ENCODE measurements around the gene ZNF367. TPM values are rescaled to one million over a fixed set of nuclear protein-coding genes. Genes with fewer than 3 reads are reported as not detected.
A peak's percentile ranks its signal among the peaks of the same experiment; 100 is the strongest.

Gene ZNF367
- total and polyA plus RNA-seq, 2 experiments from 2014 or later: 2.5 to 12.3 TPM

DNA sequence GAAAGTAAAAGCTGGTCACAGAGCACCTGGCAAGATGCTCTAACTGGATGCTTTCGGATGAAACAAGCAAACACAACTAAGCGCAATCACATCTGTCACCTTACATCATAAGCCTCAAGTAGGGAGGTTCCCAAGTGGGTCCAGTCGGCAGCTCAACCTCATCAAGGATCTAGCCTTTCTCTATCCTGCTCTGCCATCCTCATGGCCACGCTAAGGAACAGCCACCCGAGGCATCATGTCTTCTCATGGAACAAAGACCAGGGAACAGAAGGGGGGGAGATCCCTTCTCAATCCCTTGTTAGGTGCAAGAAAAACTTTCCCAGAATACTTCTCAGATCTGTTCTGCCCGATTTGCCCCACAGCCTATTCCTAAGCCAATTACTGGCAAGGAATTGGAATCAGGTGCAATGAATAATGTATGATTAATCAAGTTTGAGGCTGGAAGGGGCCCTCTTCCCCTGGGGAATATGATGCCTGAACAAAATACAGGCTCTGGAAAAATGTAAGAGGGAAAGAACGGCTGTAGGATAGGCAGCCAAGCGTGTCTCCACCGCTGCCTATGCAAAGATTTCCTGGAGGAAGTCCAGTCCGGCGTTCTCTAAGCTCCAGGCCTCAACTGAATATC, 30.5 kb upstream of the ZNF367 start:
- ATAC-seq (no peak), DNase-seq (ENCODE audit: low spot score) (no peak)
- peaks cover 21% of the 10 kb centered on the region for H3K79me2 ChIP-seq (replicated peaks; ENCODE audit: insufficient read depth)
- no peak overlapping the region for H3K4me2 ChIP-seq
- H3K4me3 ChIP-seq: no peak overlapping the region
- H3K9me2 ChIP-seq (ENCODE audit: insufficient read depth): no peaks in the 10 kb centered on the region
- Mint-ChIP-seq H3K27me3 (ENCODE audit: insufficient read depth, low read depth, poor library complexity) (peaks cover 26% of the 10 kb centered on the region), H3K27ac (no peak overlapping the region), H3K4me3 (no peak overlapping the region; the same call in 2 of the 3 replicates), H3K36me3 (ENCODE audit: low read depth) (no peaks in the 10 kb centered on the region), H3K4me1 (peaks cover 12% of the 10 kb centered on the region), H3K9me3 (no peaks in the 10 kb centered on the region; the same call in 2 of the 3 replicates)
- H3K27ac ChIP-seq (ENCODE audit: low read depth): no peak overlapping the region
- peaks cover 7% of the 10 kb centered on the region; the same call in 1 of the 2 replicates for H4K20me1 ChIP-seq (replicated peaks; ENCODE audit: insufficient read depth)
- H2AFZ ChIP-seq: no peak overlapping the region; the same call in 1 of the 2 replicates
- no peaks in the 10 kb centered on the region for H3K36me3 ChIP-seq (ENCODE audit: insufficient read depth)
- no peaks in the 10 kb centered on the region for H3K4me1 ChIP-seq (ENCODE audit: insufficient read depth)
- TF ChIP-seq STAT1 (IDR thresholded peaks at IDR 0.05; ENCODE audit: unreplicated experiment) (no peak), POLR2AphosphoS5 (IDR thresholded peaks at IDR 0.05; ENCODE audit: low read depth) (no peak), NANOG (IDR thresholded peaks at IDR 0.05; ENCODE audit: borderline replicate concordance) (no peak), JUNB (IDR thresholded peaks at IDR 0.05; ENCODE audit: unreplicated experiment) (no peak)
- TF ChIP-seq, protein P1, sequence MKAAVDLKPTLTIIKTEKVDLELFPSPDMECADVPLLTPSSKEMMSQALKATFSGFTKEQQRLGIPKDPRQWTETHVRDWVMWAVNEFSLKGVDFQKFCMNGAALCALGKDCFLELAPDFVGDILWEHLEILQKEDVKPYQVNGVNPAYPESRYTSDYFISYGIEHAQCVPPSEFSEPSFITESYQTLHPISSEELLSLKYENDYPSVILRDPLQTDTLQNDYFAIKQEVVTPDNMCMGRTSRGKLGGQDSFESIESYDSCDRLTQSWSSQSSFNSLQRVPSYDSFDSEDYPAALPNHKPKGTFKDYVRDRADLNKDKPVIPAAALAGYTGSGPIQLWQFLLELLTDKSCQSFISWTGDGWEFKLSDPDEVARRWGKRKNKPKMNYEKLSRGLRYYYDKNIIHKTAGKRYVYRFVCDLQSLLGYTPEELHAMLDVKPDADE (IDR thresholded peaks at IDR 0.05): no peak
- TF ChIP-seq, protein P2, sequence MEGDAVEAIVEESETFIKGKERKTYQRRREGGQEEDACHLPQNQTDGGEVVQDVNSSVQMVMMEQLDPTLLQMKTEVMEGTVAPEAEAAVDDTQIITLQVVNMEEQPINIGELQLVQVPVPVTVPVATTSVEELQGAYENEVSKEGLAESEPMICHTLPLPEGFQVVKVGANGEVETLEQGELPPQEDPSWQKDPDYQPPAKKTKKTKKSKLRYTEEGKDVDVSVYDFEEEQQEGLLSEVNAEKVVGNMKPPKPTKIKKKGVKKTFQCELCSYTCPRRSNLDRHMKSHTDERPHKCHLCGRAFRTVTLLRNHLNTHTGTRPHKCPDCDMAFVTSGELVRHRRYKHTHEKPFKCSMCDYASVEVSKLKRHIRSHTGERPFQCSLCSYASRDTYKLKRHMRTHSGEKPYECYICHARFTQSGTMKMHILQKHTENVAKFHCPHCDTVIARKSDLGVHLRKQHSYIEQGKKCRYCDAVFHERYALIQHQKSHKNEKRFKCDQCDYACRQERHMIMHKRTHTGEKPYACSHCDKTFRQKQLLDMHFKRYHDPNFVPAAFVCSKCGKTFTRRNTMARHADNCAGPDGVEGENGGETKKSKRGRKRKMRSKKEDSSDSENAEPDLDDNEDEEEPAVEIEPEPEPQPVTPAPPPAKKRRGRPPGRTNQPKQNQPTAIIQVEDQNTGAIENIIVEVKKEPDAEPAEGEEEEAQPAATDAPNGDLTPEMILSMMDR (conservative IDR thresholded peaks at IDR 0.05; ENCODE audit: low read depth in 2 of 2): no peak
- TF ChIP-seq, protein P3, sequence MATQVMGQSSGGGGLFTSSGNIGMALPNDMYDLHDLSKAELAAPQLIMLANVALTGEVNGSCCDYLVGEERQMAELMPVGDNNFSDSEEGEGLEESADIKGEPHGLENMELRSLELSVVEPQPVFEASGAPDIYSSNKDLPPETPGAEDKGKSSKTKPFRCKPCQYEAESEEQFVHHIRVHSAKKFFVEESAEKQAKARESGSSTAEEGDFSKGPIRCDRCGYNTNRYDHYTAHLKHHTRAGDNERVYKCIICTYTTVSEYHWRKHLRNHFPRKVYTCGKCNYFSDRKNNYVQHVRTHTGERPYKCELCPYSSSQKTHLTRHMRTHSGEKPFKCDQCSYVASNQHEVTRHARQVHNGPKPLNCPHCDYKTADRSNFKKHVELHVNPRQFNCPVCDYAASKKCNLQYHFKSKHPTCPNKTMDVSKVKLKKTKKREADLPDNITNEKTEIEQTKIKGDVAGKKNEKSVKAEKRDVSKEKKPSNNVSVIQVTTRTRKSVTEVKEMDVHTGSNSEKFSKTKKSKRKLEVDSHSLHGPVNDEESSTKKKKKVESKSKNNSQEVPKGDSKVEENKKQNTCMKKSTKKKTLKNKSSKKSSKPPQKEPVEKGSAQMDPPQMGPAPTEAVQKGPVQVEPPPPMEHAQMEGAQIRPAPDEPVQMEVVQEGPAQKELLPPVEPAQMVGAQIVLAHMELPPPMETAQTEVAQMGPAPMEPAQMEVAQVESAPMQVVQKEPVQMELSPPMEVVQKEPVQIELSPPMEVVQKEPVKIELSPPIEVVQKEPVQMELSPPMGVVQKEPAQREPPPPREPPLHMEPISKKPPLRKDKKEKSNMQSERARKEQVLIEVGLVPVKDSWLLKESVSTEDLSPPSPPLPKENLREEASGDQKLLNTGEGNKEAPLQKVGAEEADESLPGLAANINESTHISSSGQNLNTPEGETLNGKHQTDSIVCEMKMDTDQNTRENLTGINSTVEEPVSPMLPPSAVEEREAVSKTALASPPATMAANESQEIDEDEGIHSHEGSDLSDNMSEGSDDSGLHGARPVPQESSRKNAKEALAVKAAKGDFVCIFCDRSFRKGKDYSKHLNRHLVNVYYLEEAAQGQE (IDR thresholded peaks at IDR 0.05; ENCODE audit: unreplicated experiment): no peak
- no peaks in the 10 kb centered on the region for H3F3A ChIP-seq (replicated peaks; ENCODE audit: low read depth)
- H3K27me3 ChIP-seq (ENCODE audit: insufficient read depth): peaks cover 31% of the 10 kb centered on the region

DNA sequence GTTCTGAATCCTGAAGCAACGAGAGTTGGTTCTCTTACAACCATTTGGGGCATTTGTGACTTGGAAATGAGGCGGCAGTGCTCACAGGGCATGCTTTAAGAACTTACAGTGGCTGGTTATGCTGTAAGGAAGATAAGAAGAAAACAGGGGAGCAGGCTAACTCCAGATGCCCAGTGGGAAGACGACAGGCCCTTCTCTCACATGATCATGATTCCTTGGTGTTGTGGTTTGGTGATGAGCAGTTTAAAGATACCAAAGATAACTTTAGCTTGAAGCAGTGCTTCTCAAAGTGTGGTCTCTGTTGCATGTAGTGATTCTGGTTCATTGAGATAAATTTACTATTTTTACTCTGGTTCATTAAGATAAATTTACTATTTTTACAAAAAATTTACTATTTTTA, 29.2 kb upstream of the ZNF367 start:
- DNase-seq (ENCODE audit: low spot score): no peak
- Mint-ChIP-seq H3K4me1 (peaks cover 10% of the 10 kb centered on the region), H3K27ac (no peak overlapping the region), H3K9me3 (no peaks in the 10 kb centered on the region; the same call in 2 of the 3 replicates), H3K27me3 (ENCODE audit: insufficient read depth, low read depth, poor library complexity) (peaks cover 25% of the 10 kb centered on the region), H3K36me3 (ENCODE audit: low read depth) (no peaks in the 10 kb centered on the region), H3K4me3 (no peak overlapping the region)
- 0 out of 2 replicates have a peak, but pooled peaks cover 1% of the 10 kb centered on the region for H4K20me1 ChIP-seq (replicated peaks; ENCODE audit: insufficient read depth)
- no peak overlapping the region for H3K4me3 ChIP-seq
- H3K27ac ChIP-seq (ENCODE audit: low read depth): no peak overlapping the region
- peaks cover 10% of the 10 kb centered on the region for H3K79me2 ChIP-seq (replicated peaks; ENCODE audit: insufficient read depth)
- H3K4me1 ChIP-seq (ENCODE audit: insufficient read depth): no peaks in the 10 kb centered on the region
- no peak overlapping the region for H3K4me2 ChIP-seq
- H3F3A ChIP-seq (replicated peaks; ENCODE audit: low read depth): no peaks in the 10 kb centered on the region
- peak overlapping the region; percentile 64; the same call in 1 of the 2 replicates for H2AFZ ChIP-seq
- H3K9me2 ChIP-seq (ENCODE audit: insufficient read depth): no peaks in the 10 kb centered on the region
- H3K36me3 ChIP-seq (ENCODE audit: insufficient read depth): no peaks in the 10 kb centered on the region
- H3K27me3 ChIP-seq (ENCODE audit: insufficient read depth): peaks cover 31% of the 10 kb centered on the region
- no peak for ATAC-seq
- TF ChIP-seq JUNB (IDR thresholded peaks at IDR 0.05; ENCODE audit: unreplicated experiment): no peak
- TF ChIP-seq, protein P4, sequence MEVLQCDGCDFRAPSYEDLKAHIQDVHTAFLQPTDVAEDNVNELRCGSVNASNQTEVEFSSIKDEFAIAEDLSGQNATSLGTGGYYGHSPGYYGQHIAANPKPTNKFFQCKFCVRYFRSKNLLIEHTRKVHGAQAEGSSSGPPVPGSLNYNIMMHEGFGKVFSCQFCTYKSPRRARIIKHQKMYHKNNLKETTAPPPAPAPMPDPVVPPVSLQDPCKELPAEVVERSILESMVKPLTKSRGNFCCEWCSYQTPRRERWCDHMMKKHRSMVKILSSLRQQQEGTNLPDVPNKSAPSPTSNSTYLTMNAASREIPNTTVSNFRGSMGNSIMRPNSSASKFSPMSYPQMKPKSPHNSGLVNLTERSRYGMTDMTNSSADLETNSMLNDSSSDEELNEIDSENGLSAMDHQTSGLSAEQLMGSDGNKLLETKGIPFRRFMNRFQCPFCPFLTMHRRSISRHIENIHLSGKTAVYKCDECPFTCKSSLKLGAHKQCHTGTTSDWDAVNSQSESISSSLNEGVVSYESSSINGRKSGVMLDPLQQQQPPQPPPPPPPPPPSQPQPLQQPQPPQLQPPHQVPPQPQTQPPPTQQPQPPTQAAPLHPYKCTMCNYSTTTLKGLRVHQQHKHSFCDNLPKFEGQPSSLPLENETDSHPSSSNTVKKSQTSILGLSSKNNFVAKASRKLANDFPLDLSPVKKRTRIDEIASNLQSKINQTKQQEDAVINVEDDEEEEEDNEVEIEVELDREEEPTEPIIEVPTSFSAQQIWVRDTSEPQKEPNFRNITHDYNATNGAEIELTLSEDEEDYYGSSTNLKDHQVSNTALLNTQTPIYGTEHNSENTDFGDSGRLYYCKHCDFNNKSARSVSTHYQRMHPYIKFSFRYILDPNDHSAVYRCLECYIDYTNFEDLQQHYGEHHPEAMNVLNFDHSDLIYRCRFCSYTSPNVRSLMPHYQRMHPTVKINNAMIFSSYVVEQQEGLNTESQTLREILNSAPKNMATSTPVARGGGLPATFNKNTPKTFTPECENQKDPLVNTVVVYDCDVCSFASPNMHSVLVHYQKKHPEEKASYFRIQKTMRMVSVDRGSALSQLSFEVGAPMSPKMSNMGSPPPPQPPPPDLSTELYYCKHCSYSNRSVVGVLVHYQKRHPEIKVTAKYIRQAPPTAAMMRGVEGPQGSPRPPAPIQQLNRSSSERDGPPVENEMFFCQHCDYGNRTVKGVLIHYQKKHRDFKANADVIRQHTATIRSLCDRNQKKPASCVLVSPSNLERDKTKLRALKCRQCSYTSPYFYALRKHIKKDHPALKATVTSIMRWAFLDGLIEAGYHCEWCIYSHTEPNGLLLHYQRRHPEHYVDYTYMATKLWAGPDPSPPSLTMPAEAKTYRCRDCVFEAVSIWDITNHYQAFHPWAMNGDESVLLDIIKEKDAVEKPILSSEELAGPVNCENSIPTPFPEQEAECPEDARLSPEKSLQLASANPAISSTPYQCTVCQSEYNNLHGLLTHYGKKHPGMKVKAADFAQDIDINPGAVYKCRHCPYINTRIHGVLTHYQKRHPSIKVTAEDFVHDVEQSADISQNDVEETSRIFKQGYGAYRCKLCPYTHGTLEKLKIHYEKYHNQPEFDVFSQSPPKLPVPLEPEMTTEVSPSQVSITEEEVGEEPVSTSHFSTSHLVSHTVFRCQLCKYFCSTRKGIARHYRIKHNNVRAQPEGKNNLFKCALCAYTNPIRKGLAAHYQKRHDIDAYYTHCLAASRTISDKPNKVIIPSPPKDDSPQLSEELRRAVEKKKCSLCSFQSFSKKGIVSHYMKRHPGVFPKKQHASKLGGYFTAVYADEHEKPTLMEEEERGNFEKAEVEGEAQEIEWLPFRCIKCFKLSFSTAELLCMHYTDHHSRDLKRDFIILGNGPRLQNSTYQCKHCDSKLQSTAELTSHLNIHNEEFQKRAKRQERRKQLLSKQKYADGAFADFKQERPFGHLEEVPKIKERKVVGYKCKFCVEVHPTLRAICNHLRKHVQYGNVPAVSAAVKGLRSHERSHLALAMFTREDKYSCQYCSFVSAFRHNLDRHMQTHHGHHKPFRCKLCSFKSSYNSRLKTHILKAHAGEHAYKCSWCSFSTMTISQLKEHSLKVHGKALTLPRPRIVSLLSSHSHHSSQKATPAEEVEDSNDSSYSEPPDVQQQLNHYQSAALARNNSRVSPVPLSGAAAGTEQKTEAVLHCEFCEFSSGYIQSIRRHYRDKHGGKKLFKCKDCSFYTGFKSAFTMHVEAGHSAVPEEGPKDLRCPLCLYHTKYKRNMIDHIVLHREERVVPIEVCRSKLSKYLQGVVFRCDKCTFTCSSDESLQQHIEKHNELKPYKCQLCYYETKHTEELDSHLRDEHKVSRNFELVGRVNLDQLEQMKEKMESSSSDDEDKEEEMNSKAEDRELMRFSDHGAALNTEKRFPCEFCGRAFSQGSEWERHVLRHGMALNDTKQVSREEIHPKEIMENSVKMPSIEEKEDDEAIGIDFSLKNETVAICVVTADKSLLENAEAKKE (CRISPR knock-in tag; IDR thresholded peaks at IDR 0.05): no peak
